Stimulated activated CD8-positive, alpha-beta memory T cell treated with anti-CD3 and anti-CD28 coated beads, Interleukin-7, amount 100 ng/mL, for 24 hours (primary cell): ENCODE results near the gene AGL.
"Not testable (repeated sequence)": the region's sequence is repeated elsewhere in the genome, so short reads cannot be mapped to it uniquely, and the experiment has no call there.

ENCODE experiments used
- DNase-seq: peaks from one replicate; pipeline ENCODE4 v3.0.0-alpha.2; 2020; ENCODE audit warnings: low read depth

The AGL gene

GRCh38 chr1:99851850-99852454 is 1.8 kb downstream of the AGL start:
- DNase-seq: no peak

- DNase-seq: no peak
Observed at GRCh38 chr1:99852648-99853047, 2.5 kb downstream of the AGL start.

GRCh38 chr1:99855914-99856450 is 5.8 kb downstream of the AGL start:
- no peak for DNase-seq

GRCh38 chr1:99857041-99857440 is 6.9 kb downstream of the AGL start:
- not testable (repeated sequence) for DNase-seq

- no peak for DNase-seq
Observed at GRCh38 chr1:99858286-99858685, 8.1 kb downstream of the AGL start.

- DNase-seq: no peak
Observed at GRCh38 chr1:99858881-99859280, 8.7 kb downstream of the AGL start.

- no peak for DNase-seq
Observed at GRCh38 chr1:99860703-99861102, 10.5 kb downstream of the AGL start.

GRCh38 chr1:99867682-99868081 is 17.5 kb downstream of the AGL start:
- no peak for DNase-seq

GRCh38 chr1:99869304-99869703 is 19.1 kb downstream of the AGL start:
- DNase-seq: no peak

GRCh38 chr1:99869723-99870122 is 19.6 kb downstream of the AGL start:
- DNase-seq: no peak

GRCh38 chr1:99872063-99872462 is 21.9 kb downstream of the AGL start:
- DNase-seq: no peak

- DNase-seq: no peak
Observed at GRCh38 chr1:99877568-99877967, 27.4 kb downstream of the AGL start.

- no peak for DNase-seq
Observed at GRCh38 chr1:99886179-99886578, 36.0 kb downstream of the AGL start.

- DNase-seq: no peak
Observed at GRCh38 chr1:99886841-99887240, 36.7 kb downstream of the AGL start.

- DNase-seq: no peak
Observed at GRCh38 chr1:99887890-99888289, 37.7 kb downstream of the AGL start.

GRCh38 chr1:99891997-99892396 is 41.8 kb downstream of the AGL start:
- DNase-seq: no peak

- not testable (repeated sequence) for DNase-seq
Observed at GRCh38 chr1:99903278-99903677, 53.1 kb downstream of the AGL start.

- DNase-seq: no peak
Observed at GRCh38 chr1:99906535-99906934, 56.4 kb downstream of the AGL start.

- no peak for DNase-seq
Observed at GRCh38 chr1:99917214-99917613, 67.1 kb downstream of the AGL start.

GRCh38 chr1:99919220-99919619 is 69.1 kb downstream of the AGL start:
- DNase-seq: no peak

- DNase-seq: no peak
Observed at GRCh38 chr1:99934801-99935200, 84.6 kb downstream of the AGL start.

- DNase-seq: no peak
Observed at GRCh38 chr1:99935534-99935933, 85.4 kb downstream of the AGL start.

GRCh38 chr1:99936071-99936470 is 85.9 kb downstream of the AGL start:
- DNase-seq: no peak

GRCh38 chr1:99942723-99943122 is 92.6 kb downstream of the AGL start:
- no peak for DNase-seq
